MM.1S (cell line): Measurements from ENCODE around the gene MYOZ2.

ENCODE experiments used
- EZH2 ChIP-seq: fragments of 300-600 bp; sonication (generic); optimal IDR thresholded peaks from 2 replicates; pipeline ENCODE3; 2017; ENCODE audit warnings: low read depth, mild to moderate bottlenecking, antibody characterized with exemption, low read length, mixed read lengths
- TF ChIP-seq, protein P1 (sequence below): fragments of 300-600 bp; sonication (generic); IDR thresholded peaks from 2 replicates; pipeline ENCODE4 v1.5.1; 2016; ENCODE audit warnings: antibody characterized with exemption, low read length, mixed read lengths

DNA sequence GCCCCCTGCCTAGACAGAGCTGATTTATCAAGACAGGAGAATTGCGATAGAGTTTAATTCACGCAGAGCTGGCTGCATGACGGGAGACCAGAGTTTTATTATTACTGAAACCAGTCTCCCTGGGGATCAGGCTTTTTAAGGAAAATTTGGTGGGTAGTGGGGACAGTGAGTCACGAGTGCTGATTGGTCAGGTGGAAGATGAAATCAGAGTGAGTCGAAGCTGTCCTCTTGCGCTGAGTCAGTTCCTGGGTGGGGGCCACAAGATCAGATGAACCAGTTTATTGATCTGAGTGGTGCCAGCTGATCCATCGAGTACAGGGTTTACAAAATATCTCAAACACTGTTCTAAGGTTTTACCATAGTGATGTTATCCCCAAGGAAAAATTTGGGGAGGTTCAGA lies 36.6 kb downstream of the MYOZ2 start:
- TF ChIP-seq EZH2: no peak
- TF ChIP-seq, protein P1, sequence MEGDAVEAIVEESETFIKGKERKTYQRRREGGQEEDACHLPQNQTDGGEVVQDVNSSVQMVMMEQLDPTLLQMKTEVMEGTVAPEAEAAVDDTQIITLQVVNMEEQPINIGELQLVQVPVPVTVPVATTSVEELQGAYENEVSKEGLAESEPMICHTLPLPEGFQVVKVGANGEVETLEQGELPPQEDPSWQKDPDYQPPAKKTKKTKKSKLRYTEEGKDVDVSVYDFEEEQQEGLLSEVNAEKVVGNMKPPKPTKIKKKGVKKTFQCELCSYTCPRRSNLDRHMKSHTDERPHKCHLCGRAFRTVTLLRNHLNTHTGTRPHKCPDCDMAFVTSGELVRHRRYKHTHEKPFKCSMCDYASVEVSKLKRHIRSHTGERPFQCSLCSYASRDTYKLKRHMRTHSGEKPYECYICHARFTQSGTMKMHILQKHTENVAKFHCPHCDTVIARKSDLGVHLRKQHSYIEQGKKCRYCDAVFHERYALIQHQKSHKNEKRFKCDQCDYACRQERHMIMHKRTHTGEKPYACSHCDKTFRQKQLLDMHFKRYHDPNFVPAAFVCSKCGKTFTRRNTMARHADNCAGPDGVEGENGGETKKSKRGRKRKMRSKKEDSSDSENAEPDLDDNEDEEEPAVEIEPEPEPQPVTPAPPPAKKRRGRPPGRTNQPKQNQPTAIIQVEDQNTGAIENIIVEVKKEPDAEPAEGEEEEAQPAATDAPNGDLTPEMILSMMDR: no peak
